Right lobe of liver (tissue), 6 donors: ENCODE data around the gene DENND1B. TPM values are rescaled to one million over a fixed set of nuclear protein-coding genes. Genes with fewer than 3 reads are reported as not detected.

Source experiments
- ATAC-seq, 4 donors: fragments of 200-7000 bp; cut with Tn5 transposase; one replicate each; pipeline ENCODE4 v1.9.1; 2020; ENCODE audit warnings: mild to moderate bottlenecking in 4 of 4, moderate library complexity in 4 of 4
- DNase-seq, 3 donors: peaks; one replicate each; pipeline ENCODE4 v3.0.0-alpha.2; 2020
- H3K27ac ChIP-seq, 3 donors: fragments of 200-600 bp; one replicate each; pipeline ENCODE4 v1.8.0; 2022
- H3K27me3 ChIP-seq, 2 donors: fragments of 200-600 bp; one replicate each; pipeline ENCODE4 v1.8.0; 2022
- H3K36me3 ChIP-seq, 4 donors: fragments of 200-600 bp; sonication (generic) in 1 of 4; one replicate each; pipeline versions ENCODE4 v1.5.1 to v1.8.0; 2017 to 2022; ENCODE audit warnings: control low read depth in 1 of 4
- H3K4me1 ChIP-seq, 4 donors: fragments of 200-600 bp; sonication (generic) in 1 of 4; one replicate each; pipeline versions ENCODE4 v1.5.1 to v1.8.0; 2017 to 2022; ENCODE audit warnings: control low read depth in 1 of 4
- H3K4me3 ChIP-seq, 3 donors: fragments of 200-600 bp; one replicate each; pipeline ENCODE4 v1.8.0; 2022
- H3K9me3 ChIP-seq, 4 donors: fragments of 200-600 bp; sonication (generic) in 1 of 4; one replicate each; pipeline versions ENCODE4 v1.5.1 to v1.8.0; 2017 to 2022; ENCODE audit warnings: control low read depth in 1 of 4
- CTCF ChIP-seq, 4 donors: fragments of 200-600 bp in 3 of 4; fragments of 450-650 bp in 1 of 4; IDR thresholded peaks; one replicate each; pipeline versions ENCODE4 v1.5.1 to v1.8.0; 2016 to 2022; ENCODE audit warnings: antibody characterized with exemption in 4 of 4, mild to moderate bottlenecking in 2 of 4
- POLR2A ChIP-seq: fragments of 450-650 bp; IDR thresholded peaks from one replicate; pipeline ENCODE4 v1.6.1; 2017; ENCODE audit warnings: antibody characterized with exemption, mild to moderate bottlenecking
- WGBS: methylation state at CpG from one replicate; pipeline ENCODE4 v1.1.6; 2018; ENCODE audit warnings: low coverage, low lambda C conversion rate; ENCODE audit not compliant: insufficient coverage; ENCODE audit errors: missing lambda C conversion rate; 5-methylcytosine and 5-hydroxymethylcytosine counted together
- intact Hi-C, 2 donors: fragments of 100-400 bp; cut with DNase I; formaldehyde crosslinking; loops; one replicate each; pipeline versions ENCODE4 v1.11.2 to v1.14.1; 2022
- total RNA-seq, 6 experiments: library from RNA; depleted of rRNA in 2 of 6; stranded (reverse); fragments of >200 nt in 2 of 6; fragmentation: NEBNext Ultra II Directional in 3 of 6; extraction: Animal tissue kit (Norgen Biotek cat#: 25700) in 3 of 6; gene quantifications; one replicate each; pipeline versions ENCODE4 v1.1.0 to v1.2.4, GENCODE V29; 2016 to 2023
- donor health status: DM: no; HTN: yes; CAD: no.
- donor health status: DM: no; HTN: no; CAD: no.
- donor health status: DM: no; HTN: no; CAD: no.
- donor health status: DM: no; HTN: yes; CAD: no.
- donor health status: DM: no; HTN: yes; CAD: no.

DENND1B gene
- total RNA-seq, 6 experiments from 2014 or later: 6.4 to 8.9 (median 7.3) TPM

- Histone ChIP-seq H3K27ac (no peak overlapping the region), H3K36me3 (no peaks in the 10 kb centered on the region), H3K4me1 (peaks cover 0 to 2% (median 0%) of the 10 kb centered on the region in 4 donors), H3K4me3 (peak overlapping the region in 2 of 3 donors; percentile 2 to 13), H3K9me3 (no peaks in the 10 kb centered on the region), H3K27me3 (no peaks in the 10 kb centered on the region)
- WGBS: 13% methylated on average over 3 of the region's 3 CpGs
- DNase-seq: no peak
- intact Hi-C loops: no loop called here
- peak in 3 of 4 donors; percentile 49 to 67 (median 60) for ATAC-seq
- TF ChIP-seq POLR2A (no peak), CTCF (IDR thresholded peaks at IDR 0.05) (no peak)
Measured at GRCh38 chr1:197659171-197659570, 116.1 kb downstream of the DENND1B start.

DNA sequence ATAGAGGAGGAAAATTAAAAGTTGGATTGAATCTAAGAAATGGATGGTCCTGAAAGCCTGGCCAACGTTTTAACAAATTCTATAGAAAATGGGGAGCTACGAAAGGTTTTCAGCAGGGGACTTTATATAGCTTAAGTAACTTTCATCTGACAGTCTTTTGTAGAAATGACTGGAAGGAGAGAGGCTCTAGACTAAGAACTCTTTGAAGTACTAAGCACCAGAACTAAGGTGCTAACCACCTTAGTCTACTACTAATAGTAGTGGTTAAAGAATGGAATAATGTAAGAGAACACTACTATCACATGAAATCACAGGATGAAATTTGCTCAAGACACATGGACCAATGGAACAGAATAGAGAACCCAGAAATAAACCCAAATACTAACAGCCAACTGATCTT, 126.1 kb downstream of the DENND1B start:
- no peak for DNase-seq
- H3K4me1 ChIP-seq: no peaks in the 10 kb centered on the region
- TF ChIP-seq POLR2A (no peak), CTCF (IDR thresholded peaks at IDR 0.05) (no peak)
- no peak overlapping the region for H3K4me3 ChIP-seq
- H3K9me3 ChIP-seq: no peaks in the 10 kb centered on the region
- H3K27me3 ChIP-seq: no peaks in the 10 kb centered on the region
- no peak overlapping the region for H3K27ac ChIP-seq
- no peaks in the 10 kb centered on the region for H3K36me3 ChIP-seq
- 75% methylated on average over 2 of the region's 2 CpGs for WGBS
- no peak for ATAC-seq
- intact Hi-C loops: no loop called here

DNA sequence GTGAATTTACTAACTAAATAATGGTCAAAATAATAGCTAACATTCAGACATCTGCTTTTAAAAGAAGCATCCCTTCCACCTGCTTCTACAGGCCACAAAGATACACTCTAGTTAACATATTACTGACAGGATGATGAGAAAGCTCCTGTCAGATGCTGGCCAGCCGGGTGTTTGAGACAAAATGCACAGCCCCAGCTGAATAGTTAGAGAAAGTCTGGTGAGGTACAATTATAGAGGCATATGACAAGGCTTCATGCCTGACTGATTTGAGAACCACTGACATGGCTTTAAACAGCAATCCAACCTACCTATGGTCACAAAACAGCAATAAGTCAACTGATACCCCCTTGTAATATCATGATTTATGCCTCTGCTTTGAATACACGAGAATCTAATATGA, 137.0 kb downstream of the DENND1B start:
- Histone ChIP-seq H3K9me3 (no peaks in the 10 kb centered on the region), H3K4me3 (no peak overlapping the region), H3K4me1 (no peaks in the 10 kb centered on the region), H3K27ac (no peak overlapping the region), H3K36me3 (peaks cover 0 to 6% (median 0%) of the 10 kb centered on the region in 4 donors), H3K27me3 (no peaks in the 10 kb centered on the region)
- DNase-seq (no peak), ATAC-seq (no peak)
- TF ChIP-seq CTCF (IDR thresholded peaks at IDR 0.05): no peak
- no peak for TF ChIP-seq POLR2A
- intact Hi-C loops: no loop called here
- WGBS: 100% methylated on average over 2 of the region's 2 CpGs

GRCh38 chr1:197637406-197637805, 137.9 kb downstream of the DENND1B start:
- no peak for TF ChIP-seq CTCF (IDR thresholded peaks at IDR 0.05)
- TF ChIP-seq POLR2A: no peak
- intact Hi-C loops: no loop called here
- 73% methylated on average over 3 of the region's 3 CpGs for WGBS
- Histone ChIP-seq H3K9me3 (no peaks in the 10 kb centered on the region), H3K4me3 (no peak overlapping the region), H3K27ac (no peak overlapping the region), H3K36me3 (peaks cover 0 to 3% (median 0%) of the 10 kb centered on the region in 4 donors), H3K4me1 (no peaks in the 10 kb centered on the region), H3K27me3 (no peaks in the 10 kb centered on the region)
- DNase-seq: no peak
- peak in 1 of 4 donors; percentile 59 for ATAC-seq
